Measurements from ENCODE around the gene LGR5. TPM values are rescaled to one million over a fixed set of nuclear protein-coding genes. Genes with fewer than 3 reads are reported as not detected.

The LGR5 gene
- total RNA-seq, 1 experiment from 2014 or later = not detected

GRCh38 chr12:71442567-71442931 lies 3.0 kb downstream of the LGR5 start:
- Histone ChIP-seq H3K27ac (no peak overlapping the region), H3K27me3 (replicated peaks) (peaks cover 77% of the 10 kb centered on the region), H3K9me3 (replicated peaks) (no peaks in the 10 kb centered on the region; the same call in 1 of the 2 replicates), H3K4me3 (no peak overlapping the region), H3K36me3 (no peaks in the 10 kb centered on the region), H3K4me1 (replicated peaks) (peaks cover 19% of the 10 kb centered on the region)
- DNase-seq (ENCODE audit: low read depth in 1 of 2, low spot score in 2 of 2) = no peak

DNA sequence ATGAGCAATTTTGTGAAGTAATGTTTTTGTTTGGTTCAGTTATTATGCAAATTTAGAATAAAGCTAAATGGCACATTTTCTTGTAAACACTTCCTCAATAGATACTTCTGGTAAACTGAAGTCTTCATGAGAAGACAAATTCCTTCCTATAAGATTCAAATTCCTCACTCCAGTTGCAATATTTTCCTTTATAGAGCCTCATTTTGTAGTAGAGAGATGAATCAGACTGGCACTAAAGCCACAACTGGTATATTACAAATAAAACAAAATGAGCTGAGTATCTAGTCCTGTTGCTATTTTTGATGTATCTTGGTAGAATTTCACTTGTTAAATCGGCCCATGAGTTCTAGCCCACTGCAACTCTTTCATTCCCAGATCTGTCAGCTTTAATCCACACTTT lies 5.5 kb downstream of the LGR5 start:
- no peaks in the 10 kb centered on the region for H3K36me3 ChIP-seq
- H3K27me3 ChIP-seq (replicated peaks) = peaks cover 60% of the 10 kb centered on the region
- peaks cover 5% of the 10 kb centered on the region for H3K4me1 ChIP-seq (replicated peaks)
- no peak overlapping the region for H3K4me3 ChIP-seq
- H3K9me3 ChIP-seq (replicated peaks) = no peaks in the 10 kb centered on the region
- no peak for DNase-seq (ENCODE audit: low read depth in 1 of 2, low spot score in 2 of 2)
- H3K27ac ChIP-seq = no peak overlapping the region

- H3K27ac ChIP-seq = no peak overlapping the region
- H3K36me3 ChIP-seq = no peaks in the 10 kb centered on the region
- peaks cover 34% of the 10 kb centered on the region for H3K27me3 ChIP-seq (replicated peaks)
- no peak overlapping the region for H3K4me3 ChIP-seq
- DNase-seq (ENCODE audit: low read depth in 1 of 2, low spot score in 2 of 2) = no peak
- H3K4me1 ChIP-seq (replicated peaks) = no peaks in the 10 kb centered on the region
- no peaks in the 10 kb centered on the region for H3K9me3 ChIP-seq (replicated peaks)
These were observed 8.1 kb downstream of the LGR5 start for GRCh38 chr12:71447691-71448132.

DNA sequence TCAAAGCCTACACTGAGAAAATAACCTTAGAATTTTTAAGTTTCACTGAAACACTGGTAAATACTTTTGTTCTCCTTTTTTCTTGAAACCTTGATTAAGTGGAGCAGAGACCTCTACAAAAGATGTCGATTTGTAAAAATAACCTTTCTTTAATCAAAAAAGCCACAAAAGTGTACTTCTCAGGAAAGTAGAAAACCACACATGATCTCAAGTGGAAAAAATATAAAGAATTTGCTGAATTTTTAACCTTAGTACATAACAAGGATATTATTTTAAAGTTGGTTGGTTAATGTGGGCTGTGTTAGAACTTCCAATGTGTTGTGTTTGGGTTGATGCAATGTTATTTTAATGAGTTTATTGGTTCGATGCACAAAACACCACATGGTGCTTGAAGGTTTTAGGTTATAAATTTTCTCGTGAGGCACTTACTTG lies 8.6 kb downstream of the LGR5 start:
- H3K27me3 ChIP-seq (replicated peaks) = peaks cover 29% of the 10 kb centered on the region
- no peaks in the 10 kb centered on the region for H3K9me3 ChIP-seq (replicated peaks)
- DNase-seq (ENCODE audit: low read depth in 1 of 2, low spot score in 2 of 2) = no peak
- H3K27ac ChIP-seq = no peak overlapping the region
- no peaks in the 10 kb centered on the region for H3K4me1 ChIP-seq (replicated peaks)
- no peak overlapping the region for H3K4me3 ChIP-seq
- no peaks in the 10 kb centered on the region for H3K36me3 ChIP-seq

GRCh38 chr12:71449373-71450070 lies 9.9 kb downstream of the LGR5 start:
- Histone ChIP-seq H3K9me3 (replicated peaks) (no peaks in the 10 kb centered on the region), H3K4me3 (no peak overlapping the region), H3K4me1 (replicated peaks) (no peaks in the 10 kb centered on the region), H3K27me3 (replicated peaks) (peaks cover 30% of the 10 kb centered on the region), H3K27ac (no peak overlapping the region), H3K36me3 (no peaks in the 10 kb centered on the region)
- no peak for DNase-seq (ENCODE audit: low read depth in 1 of 2, low spot score in 2 of 2)

- Histone ChIP-seq H3K27me3 (replicated peaks) (peaks cover 37% of the 10 kb centered on the region), H3K27ac (no peak overlapping the region), H3K36me3 (no peaks in the 10 kb centered on the region), H3K4me1 (replicated peaks) (no peaks in the 10 kb centered on the region), H3K4me3 (no peak overlapping the region), H3K9me3 (replicated peaks) (no peaks in the 10 kb centered on the region)
- DNase-seq (ENCODE audit: low read depth in 1 of 2, low spot score in 2 of 2) = no peak
These were observed 12.4 kb downstream of the LGR5 start for GRCh38 chr12:71452006-71452405.

- Histone ChIP-seq H3K27me3 (replicated peaks) (peaks cover 41% of the 10 kb centered on the region), H3K4me1 (replicated peaks) (no peaks in the 10 kb centered on the region), H3K9me3 (replicated peaks) (no peaks in the 10 kb centered on the region), H3K27ac (no peak overlapping the region), H3K4me3 (no peak overlapping the region), H3K36me3 (no peaks in the 10 kb centered on the region)
- DNase-seq (ENCODE audit: low read depth in 1 of 2, low spot score in 2 of 2) = no peak
These were observed 15.6 kb downstream of the LGR5 start for GRCh38 chr12:71455028-71455737.

DNA sequence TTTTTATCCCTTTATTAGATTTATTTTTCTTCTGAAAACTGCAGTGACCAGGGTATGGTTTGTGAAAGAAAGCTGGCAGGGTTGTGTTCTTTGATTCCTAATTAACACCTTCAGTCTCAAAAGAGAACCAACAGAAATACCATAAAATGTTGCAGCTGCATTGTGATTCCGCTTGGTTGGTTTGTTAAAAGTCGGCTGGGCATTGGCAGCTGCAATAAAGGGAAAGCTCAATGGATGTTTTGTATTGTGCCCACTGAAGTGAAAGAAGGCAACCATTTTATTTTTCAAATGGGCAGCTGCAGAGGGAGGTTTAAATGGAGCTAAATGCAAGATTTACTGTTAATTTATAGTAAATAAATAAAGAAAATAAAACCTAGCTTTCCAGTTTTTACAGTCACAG lies 16.7 kb downstream of the LGR5 start:
- Histone ChIP-seq H3K36me3 (no peaks in the 10 kb centered on the region), H3K27ac (no peak overlapping the region), H3K4me3 (no peak overlapping the region), H3K27me3 (replicated peaks) (peaks cover 41% of the 10 kb centered on the region), H3K9me3 (replicated peaks) (no peaks in the 10 kb centered on the region), H3K4me1 (replicated peaks) (no peaks in the 10 kb centered on the region)
- DNase-seq (ENCODE audit: low read depth in 1 of 2, low spot score in 2 of 2) = no peak

DNA sequence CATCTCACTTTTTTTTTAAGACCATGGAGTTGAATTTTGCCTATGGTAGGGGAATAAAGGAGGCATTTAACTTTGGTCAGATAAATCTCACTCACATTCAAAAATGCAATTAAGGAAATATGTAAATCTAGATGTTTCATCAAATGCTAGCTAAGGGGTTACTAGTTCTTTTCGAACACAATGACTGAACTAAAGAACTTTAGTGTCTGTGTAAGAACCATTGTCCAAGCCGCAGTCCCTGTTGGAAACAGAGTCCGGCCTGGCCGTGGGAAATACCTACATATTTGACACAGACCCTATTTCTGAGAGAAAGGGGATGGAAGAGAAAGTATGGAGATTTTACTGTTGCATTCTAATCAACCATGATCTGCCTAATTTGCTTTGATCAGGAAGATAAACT lies 17.4 kb downstream of the LGR5 start:
- no peak for DNase-seq (ENCODE audit: low read depth in 1 of 2, low spot score in 2 of 2)
- H3K27me3 ChIP-seq (replicated peaks) = peaks cover 41% of the 10 kb centered on the region
- H3K27ac ChIP-seq = no peak overlapping the region
- no peaks in the 10 kb centered on the region for H3K36me3 ChIP-seq
- H3K4me1 ChIP-seq (replicated peaks) = no peaks in the 10 kb centered on the region
- H3K4me3 ChIP-seq = no peak overlapping the region
- H3K9me3 ChIP-seq (replicated peaks) = no peaks in the 10 kb centered on the region

DNA sequence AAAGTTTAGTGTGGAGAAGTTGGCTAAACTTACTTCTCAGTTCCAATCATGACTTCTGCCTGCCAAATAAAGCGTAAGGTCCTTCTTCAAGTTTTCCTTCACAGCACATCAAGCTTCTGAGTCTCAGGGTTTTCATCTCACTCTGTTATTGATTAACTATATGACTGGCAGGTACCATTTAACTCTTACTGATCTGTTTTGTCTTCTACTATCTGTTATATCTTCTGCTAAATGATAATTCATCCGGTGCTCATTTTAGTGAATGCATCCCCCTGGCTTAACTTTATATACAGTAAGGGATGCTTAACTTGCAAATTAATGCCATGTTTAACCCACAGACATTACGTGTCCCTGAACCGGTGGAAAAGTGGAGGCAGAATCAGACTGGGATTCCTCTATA lies 20.7 kb downstream of the LGR5 start:
- Histone ChIP-seq H3K4me1 (replicated peaks) (no peaks in the 10 kb centered on the region), H3K27ac (no peak overlapping the region), H3K27me3 (replicated peaks) (peaks cover 22% of the 10 kb centered on the region), H3K9me3 (replicated peaks) (no peaks in the 10 kb centered on the region), H3K36me3 (no peaks in the 10 kb centered on the region), H3K4me3 (no peak overlapping the region)
- DNase-seq (ENCODE audit: low read depth in 1 of 2, low spot score in 2 of 2) = no peak

DNA sequence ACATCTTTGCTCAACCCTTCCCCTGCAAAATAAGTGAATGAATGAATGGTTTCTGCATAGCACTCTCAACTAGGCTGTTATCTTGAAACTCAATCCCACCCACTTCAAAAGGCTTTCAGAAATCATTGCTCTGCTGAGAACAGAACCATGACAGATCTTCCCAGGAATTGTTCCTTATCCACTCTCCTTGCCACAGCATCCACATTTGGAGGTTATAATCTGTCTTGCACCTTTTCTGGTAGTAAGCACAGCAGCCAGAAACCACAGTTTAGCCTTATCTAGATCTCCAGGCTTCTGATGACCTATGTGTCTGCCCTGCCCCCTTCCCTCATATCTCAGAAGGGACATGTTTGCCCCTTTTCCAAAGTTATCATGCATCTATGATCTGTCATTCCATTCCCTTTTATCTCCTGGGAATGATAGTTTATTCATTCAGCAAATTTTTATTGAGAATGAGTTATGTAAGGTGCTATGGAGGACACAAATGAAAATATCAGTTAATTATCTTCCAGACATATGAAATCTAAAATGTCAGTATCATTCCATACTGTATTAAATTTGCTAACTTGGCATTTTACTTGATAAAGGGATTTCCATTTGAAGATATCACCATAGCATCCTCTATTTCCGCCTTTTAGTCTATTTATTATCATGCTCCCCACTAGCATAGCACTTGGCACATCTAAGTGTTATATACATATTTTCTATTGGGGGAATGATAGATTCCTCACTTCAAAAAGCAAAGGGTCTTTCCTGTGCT lies 21.4 kb downstream of the LGR5 start:
- no peak for DNase-seq (ENCODE audit: low read depth in 1 of 2, low spot score in 2 of 2)
- peaks cover 15% of the 10 kb centered on the region for H3K27me3 ChIP-seq (replicated peaks)
- H3K4me1 ChIP-seq (replicated peaks) = no peaks in the 10 kb centered on the region
- no peak overlapping the region for H3K27ac ChIP-seq
- no peak overlapping the region for H3K4me3 ChIP-seq
- H3K9me3 ChIP-seq (replicated peaks) = no peaks in the 10 kb centered on the region
- H3K36me3 ChIP-seq = no peaks in the 10 kb centered on the region

- Histone ChIP-seq H3K9me3 (replicated peaks) (no peaks in the 10 kb centered on the region), H3K36me3 (no peaks in the 10 kb centered on the region), H3K4me1 (replicated peaks) (no peaks in the 10 kb centered on the region), H3K4me3 (no peak overlapping the region), H3K27me3 (replicated peaks) (peaks cover 9% of the 10 kb centered on the region; the same call in 1 of the 2 replicates), H3K27ac (no peak overlapping the region)
- no peak for DNase-seq (ENCODE audit: low read depth in 1 of 2, low spot score in 2 of 2)
These were observed 22.3 kb downstream of the LGR5 start for GRCh38 chr12:71461787-71462328.

- Histone ChIP-seq H3K4me1 (replicated peaks) (peaks cover 16% of the 10 kb centered on the region), H3K36me3 (no peaks in the 10 kb centered on the region), H3K27me3 (replicated peaks) (no peaks in the 10 kb centered on the region), H3K4me3 (no peak overlapping the region), H3K27ac (no peak overlapping the region), H3K9me3 (replicated peaks) (no peaks in the 10 kb centered on the region)
- no peak for DNase-seq (ENCODE audit: low read depth in 1 of 2, low spot score in 2 of 2)
These were observed 26.2 kb downstream of the LGR5 start for GRCh38 chr12:71465796-71466195.
